ENCODE results near the gene USP19. TPM values are rescaled to one million over a fixed set of nuclear protein-coding genes. Genes with fewer than 3 reads are reported as not detected.

Gene USP19
- polyA plus RNA-seq, 6 donors from 2014 or later: 19.6 to 36.0 (median 23.6) TPM

- peak overlapping the region in 1 of 6 donors; percentile 19 for H3K27ac Mint-ChIP-seq
- H3K4me3 Mint-ChIP-seq: no peak overlapping the region
- no peaks in the 10 kb centered on the region for H3K9me3 Mint-ChIP-seq
- ATAC-seq (ENCODE audit: low read depth in 2 of 2) (no peak), DNase-seq (no peak)
- peaks cover 9 to 11% (median 11%) of the 10 kb centered on the region in 3 donors for H3K4me1 Mint-ChIP-seq
- H3K36me3 Mint-ChIP-seq: peaks cover 4 to 8% of the 10 kb centered on the region in 2 donors
- no peaks in the 10 kb centered on the region for H3K27me3 Mint-ChIP-seq
Measured at GRCh38 chr3:49076116-49076515, 44.5 kb downstream of the USP19 start.

Other genes starting within 250 kb of the USP19 start
- 10 to 100 TPM in 4 of 6 donors, 1 to 10 TPM in 2; 7.0 to 37.1 (median 11.6) TPM for gene SLC25A20, start 221.9 kb downstream of the USP19 start, polyA plus RNA-seq (ENCODE audit: low read depth in 6 of 6)
- gene ARIH2, start 202.0 kb downstream of the USP19 start, polyA plus RNA-seq (ENCODE audit: low read depth in 6 of 6): 100 to 1,000 TPM; 109 to 192 (median 122) TPM
- gene P4HTM, start 130.6 kb downstream of the USP19 start, polyA plus RNA-seq (ENCODE audit: low read depth in 6 of 6): 10 to 100 TPM in 5 of 6 donors, 1 to 10 TPM in 1; 2.6 to 17.8 (median 15.1) TPM
- 100 to 1,000 TPM in 4 of 6 donors, 10 to 100 TPM in 2; 94.3 to 112 (median 106) TPM for gene WDR6, start 113.4 kb downstream of the USP19 start, polyA plus RNA-seq (ENCODE audit: low read depth in 6 of 6)
- gene DALRD3, start 102.2 kb downstream of the USP19 start, polyA plus RNA-seq (ENCODE audit: low read depth in 6 of 6): 10 to 100 TPM; 25.4 to 40.6 (median 27.5) TPM
- gene NDUFAF3, start 98.7 kb downstream of the USP19 start, polyA plus RNA-seq (ENCODE audit: low read depth in 6 of 6): 100 to 1,000 TPM; 124 to 177 (median 143) TPM
- 100 to 1,000 TPM in 3 of 6 donors, 10 to 100 TPM in 3; 78.6 to 117 (median 97.6) TPM for gene IMPDH2, start 91.4 kb downstream of the USP19 start, polyA plus RNA-seq (ENCODE audit: low read depth in 6 of 6)
- gene QRICH1, start 26.8 kb downstream of the USP19 start, polyA plus RNA-seq (ENCODE audit: low read depth in 6 of 6): 10 to 100 TPM; 15.3 to 34.5 (median 26.1) TPM
- gene QARS1, start 16.1 kb downstream of the USP19 start, polyA plus RNA-seq (ENCODE audit: low read depth in 6 of 6): 100 to 1,000 TPM in 3 of 6 donors, 10 to 100 TPM in 3; 35.6 to 111 (median 98.3) TPM
- not detected for gene LAMB2, start 12.2 kb upstream of the USP19 start, polyA plus RNA-seq (ENCODE audit: low read depth in 6 of 6)
- 1 to 10 TPM in 5 of 6 donors, under 1 TPM in 1; 0.14 to 1.8 (median 1.3) TPM for gene CCDC71, start 45.5 kb upstream of the USP19 start, polyA plus RNA-seq (ENCODE audit: low read depth in 6 of 6)
- gene KLHDC8B, start 50.8 kb upstream of the USP19 start, polyA plus RNA-seq (ENCODE audit: low read depth in 6 of 6): under 1 TPM in 3 of 6 donors, not detected in 3; 0.48 to 0.56 (median 0.49) TPM
- gene C3orf62, start 156.4 kb upstream of the USP19 start, polyA plus RNA-seq (ENCODE audit: low read depth in 6 of 6): 1 to 10 TPM in 3 of 6 donors, under 1 TPM in 3; 0.44 to 1.4 (median 0.91) TPM
- gene USP4, start 219.2 kb upstream of the USP19 start, polyA plus RNA-seq (ENCODE audit: low read depth in 6 of 6): 10 to 100 TPM; 52.5 to 81.7 (median 60.9) TPM
- gene GPX1, start 237.5 kb upstream of the USP19 start, polyA plus RNA-seq (ENCODE audit: low read depth in 6 of 6): 100 to 1,000 TPM; 289 to 380 (median 329) TPM